Tibial nerve (tissue), 4 donors: ENCODE measurements around the gene FNBP1. TPM values are rescaled to one million over a fixed set of nuclear protein-coding genes. Genes with fewer than 3 reads are reported as not detected.
A peak's percentile ranks its signal among the peaks of the same experiment; 100 is the strongest.

Experiments
- DNase-seq, 2 donors: peaks; one replicate each; pipeline ENCODE4 v3.0.0-alpha.2; 2019; ENCODE audit warnings: low spot score in 2 of 2
- H3K27ac ChIP-seq, 4 donors: fragments of 200-600 bp; sonication (generic) in 3 of 4; one replicate each; pipeline ENCODE4 v1.5.1; 2017 to 2019; ENCODE audit warnings: mild to moderate bottlenecking in 1 of 4
- H3K27me3 ChIP-seq, 2 donors: fragments of 200-600 bp; sonication (generic) in 1 of 2; one replicate each; pipeline versions ENCODE4 v1.5.1 to v1.6.0; 2017 to 2019
- H3K36me3 ChIP-seq, 3 donors: fragments of 200-600 bp; sonication (generic); one replicate each; pipeline ENCODE4 v1.5.1; 2018 to 2019
- H3K4me1 ChIP-seq, 4 donors: fragments of 200-600 bp; sonication (generic) in 3 of 4; one replicate each; pipeline ENCODE4 v1.5.1; 2017 to 2019
- H3K4me3 ChIP-seq, 4 donors: fragments of 200-600 bp; sonication (generic) in 3 of 4; one replicate each; pipeline ENCODE4 v1.5.1; 2017 to 2019; ENCODE audit warnings: mild to moderate bottlenecking in 1 of 4, moderate library complexity in 1 of 4
- H3K9me3 ChIP-seq, 4 donors: fragments of 200-600 bp; sonication (generic) in 3 of 4; one replicate each; pipeline ENCODE4 v1.5.1; 2017 to 2019
- CTCF ChIP-seq, 5 experiments: fragments of 200-600 bp in 3 of 5; fragments of 450-650 bp in 2 of 5; sonication (generic) in 3 of 5; IDR thresholded peaks; one replicate each; pipeline ENCODE4 v1.5.1; 2016 to 2019; ENCODE audit warnings: antibody characterized with exemption in 5 of 5, mild to moderate bottlenecking in 3 of 5, moderate library complexity in 2 of 5
- EP300 ChIP-seq, 2 donors: sonication (generic); formaldehyde crosslinking; IDR thresholded peaks; one replicate each; pipeline ENCODE4 v1.6.1; 2017; ENCODE audit warnings: antibody characterized with exemption in 2 of 2, mild to moderate bottlenecking in 1 of 2
- POLR2A ChIP-seq, 2 donors: fragments of 450-650 bp; IDR thresholded peaks; one replicate each; pipeline ENCODE4 v1.6.1; 2017; ENCODE audit warnings: antibody characterized with exemption in 2 of 2, mild to moderate bottlenecking in 2 of 2, moderate library complexity in 2 of 2
- WGBS, 2 donors: methylation state at CpG; one replicate each; pipeline ENCODE4 v1.1.5; 2018; 5-methylcytosine and 5-hydroxymethylcytosine counted together
- total RNA-seq, 4 donors: library from RNA; depleted of rRNA; stranded (reverse); fragments of >200 nt; gene quantifications; one replicate each; pipeline ENCODE4 v1.1.0, GENCODE V29; 2016

Gene FNBP1
- total RNA-seq, 4 donors from 2014 or later: 77.0 to 114 (median 86.4) TPM

- no peaks in the 10 kb centered on the region for H3K4me1 ChIP-seq
- TF ChIP-seq POLR2A (IDR thresholded peaks at IDR 0.05) (no peak), CTCF (IDR thresholded peaks at IDR 0.05) (no peak), EP300 (IDR thresholded peaks at IDR 0.05) (no peak)
- H3K4me3 ChIP-seq: no peak overlapping the region
- DNase-seq: no peak
- peaks cover 0 to 22% (median 19%) of the 10 kb centered on the region in 3 donors for H3K36me3 ChIP-seq
- H3K27ac ChIP-seq: no peak overlapping the region
- WGBS, 2 donors: 88 to 89% methylated on average over 34 to 38 of the region's 38 CpGs
- H3K27me3 ChIP-seq: no peaks in the 10 kb centered on the region
- H3K9me3 ChIP-seq: no peaks in the 10 kb centered on the region
Observed at GRCh38 chr9:129874261-129875101, 168.5 kb downstream of the FNBP1 start.

GRCh38 chr9:129873563-129874190, 169.3 kb downstream of the FNBP1 start:
- peaks cover 0 to 27% (median 22%) of the 10 kb centered on the region in 3 donors for H3K36me3 ChIP-seq
- DNase-seq: no peak
- no peaks in the 10 kb centered on the region for H3K4me1 ChIP-seq
- H3K27ac ChIP-seq: no peak overlapping the region
- H3K27me3 ChIP-seq: no peaks in the 10 kb centered on the region
- TF ChIP-seq POLR2A (IDR thresholded peaks at IDR 0.05) (no peak), EP300 (IDR thresholded peaks at IDR 0.05) (no peak)
- no peaks in the 10 kb centered on the region for H3K9me3 ChIP-seq
- WGBS, 2 donors: 75 to 82% methylated on average over 15 of the region's 16 CpGs
- no peak overlapping the region for H3K4me3 ChIP-seq

GRCh38 chr9:129871046-129871445, 171.9 kb downstream of the FNBP1 start:
- H3K27ac ChIP-seq: no peak overlapping the region
- no peak overlapping the region for H3K4me3 ChIP-seq
- H3K27me3 ChIP-seq: no peaks in the 10 kb centered on the region
- WGBS, 2 donors: 87% methylated on average over 10 to 11 of the region's 11 CpGs
- H3K4me1 ChIP-seq: no peaks in the 10 kb centered on the region
- DNase-seq: no peak
- H3K9me3 ChIP-seq: no peaks in the 10 kb centered on the region
- H3K36me3 ChIP-seq: peaks cover 0 to 53% (median 8%) of the 10 kb centered on the region in 3 donors
- TF ChIP-seq CTCF (IDR thresholded peaks at IDR 0.05): no peak

- Histone ChIP-seq H3K9me3 (no peaks in the 10 kb centered on the region), H3K27me3 (no peaks in the 10 kb centered on the region), H3K4me1 (no peaks in the 10 kb centered on the region), H3K4me3 (no peak overlapping the region), H3K36me3 (peaks cover 0 to 65% (median 0%) of the 10 kb centered on the region in 3 donors), H3K27ac (peak overlapping the region in 1 of 4 donors; percentile 69)
- WGBS, 2 donors: 79 to 92% methylated on average over 18 to 23 of the region's 24 CpGs
- no peak for TF ChIP-seq EP300 (IDR thresholded peaks at IDR 0.05)
- no peak for TF ChIP-seq CTCF (IDR thresholded peaks at IDR 0.05)
- no peak for TF ChIP-seq POLR2A (IDR thresholded peaks at IDR 0.05)
- no peak for DNase-seq
Observed at GRCh38 chr9:129869585-129870501, 173.1 kb downstream of the FNBP1 start.

GRCh38 chr9:129868872-129869486, 174.0 kb downstream of the FNBP1 start:
- H3K9me3 ChIP-seq: no peaks in the 10 kb centered on the region
- peak overlapping the region in 1 of 4 donors; percentile 69 for H3K27ac ChIP-seq
- no peak for TF ChIP-seq CTCF (IDR thresholded peaks at IDR 0.05)
- no peak for TF ChIP-seq EP300 (IDR thresholded peaks at IDR 0.05)
- no peak for TF ChIP-seq POLR2A (IDR thresholded peaks at IDR 0.05)
- no peaks in the 10 kb centered on the region for H3K27me3 ChIP-seq
- H3K36me3 ChIP-seq: peaks cover 0 to 74% (median 0%) of the 10 kb centered on the region in 3 donors
- H3K4me3 ChIP-seq: no peak overlapping the region
- no peak for DNase-seq
- no peaks in the 10 kb centered on the region for H3K4me1 ChIP-seq
- WGBS, 2 donors: 78 to 90% methylated on average over 24 to 27 of the region's 28 CpGs
